ENCODE measurements around the gene MAPK8IP1.

The MAPK8IP1 gene

GRCh38 chr11:45928535-45929215 is 43.2 kb downstream of the MAPK8IP1 start:
- DNase-seq = no peak

- no peak for DNase-seq
Observed at GRCh38 chr11:45929486-45930030, 44.1 kb downstream of the MAPK8IP1 start.

- no peak for DNase-seq
Observed at GRCh38 chr11:45930031-45930794, 44.8 kb downstream of the MAPK8IP1 start.

GRCh38 chr11:45930951-45931570 is 45.6 kb downstream of the MAPK8IP1 start:
- DNase-seq = no peak

GRCh38 chr11:45931739-45932138 is 46.3 kb downstream of the MAPK8IP1 start:
- no peak for DNase-seq

- DNase-seq = no peak
Observed at GRCh38 chr11:45932217-45932616, 46.8 kb downstream of the MAPK8IP1 start.

GRCh38 chr11:45933131-45933831 is 47.8 kb downstream of the MAPK8IP1 start:
- DNase-seq = no peak

GRCh38 chr11:45933846-45934579 is 48.6 kb downstream of the MAPK8IP1 start:
- DNase-seq = no peak

GRCh38 chr11:45934580-45935318 is 49.3 kb downstream of the MAPK8IP1 start:
- no peak for DNase-seq

GRCh38 chr11:45935349-45936064 is 50.1 kb downstream of the MAPK8IP1 start:
- DNase-seq = no peak

GRCh38 chr11:45936511-45937054 is 51.1 kb downstream of the MAPK8IP1 start:
- no peak for DNase-seq

- DNase-seq = no peak
Observed at GRCh38 chr11:45937916-45938315, 52.5 kb downstream of the MAPK8IP1 start.

- DNase-seq = no peak
Observed at GRCh38 chr11:45939836-45940235, 54.4 kb downstream of the MAPK8IP1 start.

- no peak for DNase-seq
Observed at GRCh38 chr11:45941285-45941684, 55.8 kb downstream of the MAPK8IP1 start.

- no peak for DNase-seq
Observed at GRCh38 chr11:45942381-45942780, 56.9 kb downstream of the MAPK8IP1 start.

GRCh38 chr11:45945397-45945999 is 60.0 kb downstream of the MAPK8IP1 start:
- no peak for DNase-seq

- no peak for DNase-seq
Observed at GRCh38 chr11:45947885-45948284, 62.4 kb downstream of the MAPK8IP1 start.

- DNase-seq = no peak
Observed at GRCh38 chr11:45948356-45948755, 62.9 kb downstream of the MAPK8IP1 start.

- no peak for DNase-seq
Observed at GRCh38 chr11:45949992-45950407, 64.5 kb downstream of the MAPK8IP1 start.
